ENCODE data around the gene FYB2.

DNA sequence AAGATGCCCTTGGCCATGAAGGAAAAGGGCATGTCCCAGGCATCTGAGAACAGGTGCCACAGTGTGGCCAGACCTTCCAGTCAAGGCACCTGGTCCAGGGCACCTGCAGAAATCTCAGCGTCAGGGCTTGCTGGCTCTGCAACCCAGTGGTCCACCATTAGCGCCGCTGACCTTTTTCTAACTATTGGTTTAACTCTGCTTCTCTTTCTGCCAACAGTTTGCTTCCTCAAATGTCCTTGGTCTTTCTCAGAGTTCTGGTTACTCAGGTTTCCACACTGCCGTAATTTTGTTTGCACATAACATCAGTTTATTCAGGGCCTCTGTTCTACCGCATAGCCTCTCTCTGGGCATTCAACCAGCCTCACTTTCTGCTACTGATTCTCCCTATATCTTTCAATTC, 16.5 kb upstream of the FYB2 start:
- TF ChIP-seq, protein P1, sequence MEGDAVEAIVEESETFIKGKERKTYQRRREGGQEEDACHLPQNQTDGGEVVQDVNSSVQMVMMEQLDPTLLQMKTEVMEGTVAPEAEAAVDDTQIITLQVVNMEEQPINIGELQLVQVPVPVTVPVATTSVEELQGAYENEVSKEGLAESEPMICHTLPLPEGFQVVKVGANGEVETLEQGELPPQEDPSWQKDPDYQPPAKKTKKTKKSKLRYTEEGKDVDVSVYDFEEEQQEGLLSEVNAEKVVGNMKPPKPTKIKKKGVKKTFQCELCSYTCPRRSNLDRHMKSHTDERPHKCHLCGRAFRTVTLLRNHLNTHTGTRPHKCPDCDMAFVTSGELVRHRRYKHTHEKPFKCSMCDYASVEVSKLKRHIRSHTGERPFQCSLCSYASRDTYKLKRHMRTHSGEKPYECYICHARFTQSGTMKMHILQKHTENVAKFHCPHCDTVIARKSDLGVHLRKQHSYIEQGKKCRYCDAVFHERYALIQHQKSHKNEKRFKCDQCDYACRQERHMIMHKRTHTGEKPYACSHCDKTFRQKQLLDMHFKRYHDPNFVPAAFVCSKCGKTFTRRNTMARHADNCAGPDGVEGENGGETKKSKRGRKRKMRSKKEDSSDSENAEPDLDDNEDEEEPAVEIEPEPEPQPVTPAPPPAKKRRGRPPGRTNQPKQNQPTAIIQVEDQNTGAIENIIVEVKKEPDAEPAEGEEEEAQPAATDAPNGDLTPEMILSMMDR (IDR thresholded peaks at IDR 0.05) = no peak
- TF ChIP-seq ZFX (IDR thresholded peaks at IDR 0.05; ENCODE audit: borderline replicate concordance) = no peak

All from 22Rv1 (cell line).